K562 (cell line): Measurements from ENCODE around the gene KIAA0513. TPM values are rescaled to one million over a fixed set of nuclear protein-coding genes. Genes with fewer than 3 reads are reported as not detected.

Experiments
- ARID4B ChIP-seq: sonication (generic); formaldehyde crosslinking; IDR thresholded peaks from 2 replicates; pipeline ENCODE4 v1.8.0; 2022; ENCODE audit warnings: mild to moderate bottlenecking, missing genetic modification reagents
- ATF7 ChIP-seq: fragments of 450-650 bp; IDR thresholded peaks from 2 replicates; pipeline ENCODE4 v1.7.1; 2014; ENCODE audit warnings: mild to moderate bottlenecking, moderate library complexity
- FOS ChIP-seq: IDR thresholded peaks from 3 replicates; pipeline ENCODE4 v1.6.1; 2011; ENCODE audit not compliant: insufficient read length; ENCODE audit errors: extremely low read depth
- HBP1 ChIP-seq: fragments of 450-650 bp; formaldehyde crosslinking; IDR thresholded peaks from 2 replicates; pipeline ENCODE4 v1.4.0; 2022; ENCODE audit warnings: missing genetic modification characterization
- MCM2 ChIP-seq: fragments of 450-650 bp; IDR thresholded peaks from 2 replicates; pipeline ENCODE4 v1.6.1; 2017; ENCODE audit warnings: low read depth, mild to moderate bottlenecking
- MEIS2 ChIP-seq: fragments of 450-650 bp; IDR thresholded peaks from 2 replicates; pipeline ENCODE4 v1.6.1; 2014; ENCODE audit warnings: mild to moderate bottlenecking; ENCODE audit not compliant: partially characterized antibody
- MXD1 ChIP-seq: fragments of 250-450 bp; sonication (Bioruptor Pico); IDR thresholded peaks from 2 replicates; pipeline ENCODE4 v1.8.0; 2021; ENCODE audit warnings: borderline replicate concordance, mild to moderate bottlenecking, moderate library complexity; ENCODE audit not compliant: poor library complexity, severe bottlenecking
- POU5F1 ChIP-seq: fragments of 150-350 bp; IDR thresholded peaks from 2 replicates; pipeline ENCODE4 v1.6.1; 2014; ENCODE audit warnings: borderline replicate concordance, low read length, low read depth, mild to moderate bottlenecking; ENCODE audit not compliant: partially characterized antibody
- SMARCA5 ChIP-seq: fragments of 450-650 bp; IDR thresholded peaks from 2 replicates; pipeline ENCODE4 v1.6.1; 2016
- ZNF184 ChIP-seq: sonication (generic); formaldehyde crosslinking; IDR thresholded peaks from 2 replicates; pipeline ENCODE4 v1.5.0; 2020; ENCODE audit warnings: missing genetic modification reagents
- ZNF197 ChIP-seq: fragments of 200-800 bp; sonication (Bioruptor generic); IDR thresholded peaks from 2 replicates; pipeline ENCODE4 v1.6.1; 2016; ENCODE audit warnings: low read depth, missing genetic modification characterization, missing compliant biosample characterization
- ZNF24 ChIP-seq: fragments of 450-650 bp; IDR thresholded peaks from 2 replicates; pipeline ENCODE4 v1.6.1; 2016
- ZNF695 ChIP-seq: fragments of 450-650 bp; formaldehyde crosslinking; IDR thresholded peaks from 2 replicates; pipeline ENCODE4 v1.4.0; 2020; ENCODE audit warnings: mild to moderate bottlenecking, moderate library complexity
- ZSCAN29 ChIP-seq: fragments of 450-650 bp; IDR thresholded peaks from 2 replicates; pipeline ENCODE4 v1.6.1; 2017
- polyA plus RNA-seq, 8 experiments: library from polyadenylated mRNA; depleted of rRNA in 4 of 8; stranded (reverse) in 5 of 8; unstranded in 3 of 8; fragments of >200 nt; fragmentation: Nextera tagmentation in 2 of 8; fragmentation: Illumina TruSeq in 1 of 8; extraction: Ambion mirVana in 2 of 8; extraction: Trizol in 1 of 8; gene quantifications; 2 replicates each; pipeline versions ENCODE4 v1.2.1 to v1.2.3, GENCODE V29; 2011 to 2014; ENCODE audit warnings: inconsistent platforms in 1 of 8, missing spikeins in 1 of 8
- total RNA-seq, 7 experiments: library from RNA; depleted of rRNA in 6 of 7; stranded (reverse); fragments of >200 nt in 6 of 7; fragmentation: Illumina TruSeq in 2 of 7; extraction: Trizol in 2 of 7; gene quantifications; 2 replicates each; pipeline versions ENCODE4 v1.2.1 to v1.2.3, GENCODE V29; 2011 to 2021; ENCODE audit warnings: low replicate concordance in 1 of 7
- TF ChIP-seq, protein P1 (sequence below): fragments of 250-450 bp; sonication (Bioruptor Pico); IDR thresholded peaks from 2 replicates; pipeline ENCODE4 v1.4.0; 2020; ENCODE audit warnings: mild to moderate bottlenecking
- TF ChIP-seq, protein P2 (sequence below): fragments of 250-450 bp; sonication (Bioruptor Pico); IDR thresholded peaks from 2 replicates; pipeline ENCODE4 v1.5.0; 2021
- TF ChIP-seq, protein P3 (sequence below): fragments of 250-450 bp; sonication (Bioruptor Pico); IDR thresholded peaks from 2 replicates; pipeline ENCODE4 v1.8.0; 2021; ENCODE audit warnings: mild to moderate bottlenecking, moderate library complexity

KIAA0513 gene
- total and polyA plus RNA-seq, 9 of the 15 experiments (the other 6 are each of a cell fraction or from before 2014, with no cell fraction given): 0.18 to 13.7 (median 10.2) TPM

DNA sequence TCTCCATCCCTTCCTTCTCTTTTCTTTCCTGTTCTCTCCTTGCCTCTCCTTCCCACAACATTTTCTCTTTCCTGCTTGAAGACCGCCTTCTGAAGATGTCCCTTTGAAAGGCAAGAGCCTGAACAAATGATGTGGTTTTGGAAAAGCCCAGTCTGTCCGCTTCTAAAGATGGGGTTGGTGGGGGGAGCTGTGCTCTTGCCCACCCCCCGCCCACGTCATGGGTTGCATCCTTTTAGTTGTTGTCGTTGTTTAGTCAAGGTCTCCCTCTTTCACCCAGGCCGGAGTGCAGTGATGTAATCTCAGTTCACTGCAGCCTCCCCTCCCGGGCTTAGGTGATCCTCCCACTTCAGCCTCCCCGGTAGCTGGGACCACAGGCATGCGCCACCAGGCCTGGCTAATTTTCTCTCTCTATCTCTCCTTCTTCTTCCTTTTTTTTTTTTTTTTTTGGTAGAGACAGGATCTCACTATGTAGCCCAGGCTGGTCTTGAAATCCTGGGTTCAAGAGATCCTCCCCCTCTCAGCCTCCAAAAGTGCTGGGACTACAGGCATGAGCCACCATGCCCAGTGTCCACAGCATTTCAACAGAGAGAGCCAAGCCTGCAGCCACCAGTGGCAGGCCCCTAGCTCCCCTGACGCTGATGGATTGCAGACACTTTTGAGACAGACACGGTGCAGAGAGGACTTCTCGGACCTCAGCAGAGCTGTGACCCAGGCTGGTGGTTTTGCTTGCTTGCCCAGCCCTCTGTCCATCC, 110.7 kb downstream of the KIAA0513 start (continued):
- TF ChIP-seq, protein P1, sequence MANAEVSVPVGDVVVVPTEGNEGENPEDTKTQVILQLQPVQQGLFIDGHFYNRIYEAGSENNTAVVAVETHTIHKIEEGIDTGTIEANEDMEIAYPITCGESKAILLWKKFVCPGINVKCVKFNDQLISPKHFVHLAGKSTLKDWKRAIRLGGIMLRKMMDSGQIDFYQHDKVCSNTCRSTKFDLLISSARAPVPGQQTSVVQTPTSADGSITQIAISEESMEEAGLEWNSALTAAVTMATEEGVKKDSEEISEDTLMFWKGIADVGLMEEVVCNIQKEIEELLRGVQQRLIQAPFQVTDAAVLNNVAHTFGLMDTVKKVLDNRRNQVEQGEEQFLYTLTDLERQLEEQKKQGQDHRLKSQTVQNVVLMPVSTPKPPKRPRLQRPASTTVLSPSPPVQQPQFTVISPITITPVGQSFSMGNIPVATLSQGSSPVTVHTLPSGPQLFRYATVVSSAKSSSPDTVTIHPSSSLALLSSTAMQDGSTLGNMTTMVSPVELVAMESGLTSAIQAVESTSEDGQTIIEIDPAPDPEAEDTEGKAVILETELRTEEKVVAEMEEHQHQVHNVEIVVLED (CRISPR knock-in tag): no peak
- TF ChIP-seq ZNF695 (CRISPR knock-in tag) (no peak), FOS (no peak), ZNF184 (no peak), ZNF24 (peak; percentile 37), POU5F1 (no peak), MCM2 (no peak), SMARCA5 (peak; percentile 44), HBP1 (no peak), ZSCAN29 (no peak), ZNF197 (CRISPR knock-in tag) (no peak), MEIS2 (peak; percentile 36), ARID4B (CRISPR knock-in tag) (no peak), MXD1 (CRISPR knock-in tag) (no peak), ATF7 (no peak)
- TF ChIP-seq, protein P2, sequence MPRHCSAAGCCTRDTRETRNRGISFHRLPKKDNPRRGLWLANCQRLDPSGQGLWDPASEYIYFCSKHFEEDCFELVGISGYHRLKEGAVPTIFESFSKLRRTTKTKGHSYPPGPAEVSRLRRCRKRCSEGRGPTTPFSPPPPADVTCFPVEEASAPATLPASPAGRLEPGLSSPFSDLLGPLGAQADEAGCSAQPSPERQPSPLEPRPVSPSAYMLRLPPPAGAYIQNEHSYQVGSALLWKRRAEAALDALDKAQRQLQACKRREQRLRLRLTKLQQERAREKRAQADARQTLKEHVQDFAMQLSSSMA (CRISPR knock-in tag): no peak
- TF ChIP-seq, protein P3, sequence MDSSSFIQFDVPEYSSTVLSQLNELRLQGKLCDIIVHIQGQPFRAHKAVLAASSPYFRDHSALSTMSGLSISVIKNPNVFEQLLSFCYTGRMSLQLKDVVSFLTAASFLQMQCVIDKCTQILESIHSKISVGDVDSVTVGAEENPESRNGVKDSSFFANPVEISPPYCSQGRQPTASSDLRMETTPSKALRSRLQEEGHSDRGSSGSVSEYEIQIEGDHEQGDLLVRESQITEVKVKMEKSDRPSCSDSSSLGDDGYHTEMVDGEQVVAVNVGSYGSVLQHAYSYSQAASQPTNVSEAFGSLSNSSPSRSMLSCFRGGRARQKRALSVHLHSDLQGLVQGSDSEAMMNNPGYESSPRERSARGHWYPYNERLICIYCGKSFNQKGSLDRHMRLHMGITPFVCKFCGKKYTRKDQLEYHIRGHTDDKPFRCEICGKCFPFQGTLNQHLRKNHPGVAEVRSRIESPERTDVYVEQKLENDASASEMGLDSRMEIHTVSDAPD (CRISPR knock-in tag): no peak
